Activated naive CD8-positive, alpha-beta T cell treated with anti-CD3 and anti-CD28 coated beads, Interleukin-2, amount 10 ng/mL, durations not matched to agents 7 days and 5 days (primary cell): ENCODE measurements around the gene NEURL1. TPM values are rescaled to one million over a fixed set of nuclear protein-coding genes. Genes with fewer than 3 reads are reported as not detected.

Experiments
- ATAC-seq: fragments of 150-1000 bp; cut with Tn5 transposase; one replicate; pipeline ENCODE4 v1.10.0; 2021; ENCODE audit warnings: low read depth, moderate library complexity
- POLR2A ChIA-PET: fragments of 350-600 bp; sonication (Branson Sonifier 250); formaldehyde crosslinking; loops from one replicate; lab custom pipeline; 2021; ENCODE audit warnings: antibody characterized with exemption; lab: Charles Lee
- DNase-seq: peaks from one replicate; pipeline ENCODE4 v3.0.0; 2021
- H3K27ac Mint-ChIP-seq: one replicate; pipeline ENCODE4 v1.8.0; 2022; ENCODE audit warnings: mild to moderate bottlenecking, mixed read lengths
- H3K27me3 Mint-ChIP-seq: one replicate; pipeline ENCODE4 v1.8.0; 2022; ENCODE audit warnings: mild to moderate bottlenecking, moderate library complexity, mixed read lengths
- H3K36me3 Mint-ChIP-seq: one replicate; pipeline ENCODE4 v1.8.0; 2021; ENCODE audit warnings: mild to moderate bottlenecking, mixed read lengths
- H3K4me1 Mint-ChIP-seq: one replicate; pipeline ENCODE4 v1.8.0; 2021; ENCODE audit warnings: mixed read lengths
- H3K4me3 Mint-ChIP-seq: one replicate; pipeline ENCODE4 v1.8.0; 2022; ENCODE audit warnings: mild to moderate bottlenecking, moderate library complexity, mixed read lengths
- H3K9me3 Mint-ChIP-seq: one replicate; pipeline ENCODE4 v1.8.0; 2021; ENCODE audit warnings: mixed read lengths
- total RNA-seq, 2 experiments: library from RNA; stranded (reverse); gene quantifications; one replicate each; pipeline ENCODE4 v1.2.3, GENCODE V29; 2021

Gene NEURL1
- total RNA-seq = 1 to 10 TPM; 1.6 to 2.0 TPM

GRCh38 chr10:103493362-103493915, at the start of gene NEURL1:
Gene NEURL1, plus strand, starts transcription at chr10:103493705. Its CDS starts 683 bp downstream, at chr10:103494388.
- Mint-ChIP-seq H3K4me1 (peaks cover 11% of the 10 kb centered on the region), H3K27me3 (peaks cover 55% of the 10 kb centered on the region), H3K4me3 (peak within 1 kb of the TSS; percentile 85), H3K27ac (no peak within 1 kb of the TSS), H3K9me3 (no peaks in the 10 kb centered on the region), H3K36me3 (no peaks in the 10 kb centered on the region)
- POLR2A ChIA-PET = interaction anchor here (0.6 to 1.1 kb wide), 6 partner anchors 11 to 125 kb away, joined by 3 read pairs; partner anchors contain the start of genes ATP5MK and PDCD11
- DNase-seq (peak; percentile 61), ATAC-seq (peak; percentile 23)

- Mint-ChIP-seq H3K27me3 (no peaks in the 10 kb centered on the region), H3K9me3 (no peaks in the 10 kb centered on the region), H3K27ac (peak overlapping the region; percentile 16), H3K36me3 (peaks cover 49% of the 10 kb centered on the region), H3K4me3 (no peak overlapping the region), H3K4me1 (peaks cover 25% of the 10 kb centered on the region)
- ATAC-seq (no peak), DNase-seq (no peak)
- POLR2A ChIA-PET = interaction anchor here (0.6 to 2.6 kb wide), 4 partner anchors 12 to 799 kb away, joined by 3 to 13 read pairs (median 6); no protein-coding TSS in a partner anchor
Observed at GRCh38 chr10:103444478-103444877, 49.0 kb upstream of the NEURL1 start.

- H3K27ac Mint-ChIP-seq = peak overlapping the region; percentile 22
- DNase-seq = no peak
- H3K36me3 Mint-ChIP-seq = peaks cover 50% of the 10 kb centered on the region
Observed at GRCh38 chr10:103445366-103445765, 48.1 kb upstream of the NEURL1 start.

GRCh38 chr10:103445767-103446567, 47.5 kb upstream of the NEURL1 start:
- Mint-ChIP-seq H3K27ac (peak overlapping the region; percentile 58), H3K27me3 (no peaks in the 10 kb centered on the region), H3K36me3 (peaks cover 55% of the 10 kb centered on the region), H3K4me3 (no peak overlapping the region), H3K4me1 (peaks cover 37% of the 10 kb centered on the region), H3K9me3 (no peaks in the 10 kb centered on the region)
- DNase-seq (no peak), ATAC-seq (no peak)
- POLR2A ChIA-PET = interaction anchor here (1.1 to 2.6 kb wide), 4 partner anchors 14 to 39 kb away, joined by 3 to 13 read pairs (median 5); no protein-coding TSS in a partner anchor

More at GRCh38 chr10:103445366-103445765, 48.1 kb upstream of the NEURL1 start:
- H3K9me3 Mint-ChIP-seq = no peaks in the 10 kb centered on the region
- no peaks in the 10 kb centered on the region for H3K27me3 Mint-ChIP-seq
- peaks cover 33% of the 10 kb centered on the region for H3K4me1 Mint-ChIP-seq
- POLR2A ChIA-PET = interaction anchor here (1.0 to 2.6 kb wide), 5 partner anchors 13 to 40 kb away, joined by 3 to 13 read pairs (median 4); no protein-coding TSS in a partner anchor
- H3K4me3 Mint-ChIP-seq = no peak overlapping the region
- no peak for ATAC-seq

- Mint-ChIP-seq H3K9me3 (no peaks in the 10 kb centered on the region), H3K36me3 (peaks cover 58% of the 10 kb centered on the region), H3K27me3 (no peaks in the 10 kb centered on the region), H3K27ac (peak overlapping the region; percentile 42), H3K4me1 (peaks cover 38% of the 10 kb centered on the region), H3K4me3 (peak overlapping the region; percentile 27)
- POLR2A ChIA-PET = no interaction called here
- ATAC-seq (no peak), DNase-seq (no peak)
Observed at GRCh38 chr10:103447187-103447586, 46.3 kb upstream of the NEURL1 start.

GRCh38 chr10:103448746-103449145, 44.8 kb upstream of the NEURL1 start:
- H3K9me3 Mint-ChIP-seq = no peaks in the 10 kb centered on the region
- H3K4me3 Mint-ChIP-seq = peak overlapping the region; percentile 96
- H3K4me1 Mint-ChIP-seq = peaks cover 48% of the 10 kb centered on the region
- ATAC-seq = no peak
- DNase-seq = no peak
- H3K27me3 Mint-ChIP-seq = no peaks in the 10 kb centered on the region
- H3K27ac Mint-ChIP-seq = peak overlapping the region; percentile 92
- H3K36me3 Mint-ChIP-seq = peaks cover 52% of the 10 kb centered on the region
- POLR2A ChIA-PET = interaction anchor here (0.6 to 8.8 kb wide), 2 partner anchors 17 to 22 kb away, joined by 3 to 89 read pairs; no protein-coding TSS in a partner anchor

GRCh38 chr10:103449208-103450144, 44.0 kb upstream of the NEURL1 start:
- Mint-ChIP-seq H3K4me3 (peak overlapping the region; percentile 96), H3K4me1 (peaks cover 51% of the 10 kb centered on the region), H3K27ac (peak overlapping the region; percentile 92), H3K36me3 (peaks cover 47% of the 10 kb centered on the region), H3K9me3 (no peaks in the 10 kb centered on the region), H3K27me3 (no peaks in the 10 kb centered on the region)
- ATAC-seq (no peak), DNase-seq (no peak)
- POLR2A ChIA-PET = interaction anchor here (0.6 to 8.8 kb wide), 3 partner anchors 16 to 21 kb away, joined by 3 to 89 read pairs (median 8); no protein-coding TSS in a partner anchor

- H3K27ac Mint-ChIP-seq = peak overlapping the region; percentile 89
- H3K9me3 Mint-ChIP-seq = no peaks in the 10 kb centered on the region
- ATAC-seq (no peak), DNase-seq (no peak)
- H3K4me1 Mint-ChIP-seq = peaks cover 53% of the 10 kb centered on the region
- H3K4me3 Mint-ChIP-seq = peak overlapping the region; percentile 96
- peaks cover 49% of the 10 kb centered on the region for H3K36me3 Mint-ChIP-seq
- H3K27me3 Mint-ChIP-seq = no peaks in the 10 kb centered on the region
- POLR2A ChIA-PET = interaction anchor here (1.7 to 8.8 kb wide), 5 partner anchors 11 to 26 kb away, joined by 5 to 89 read pairs (median 15); no protein-coding TSS in a partner anchor
Observed at GRCh38 chr10:103450201-103450695, 43.3 kb upstream of the NEURL1 start.

- ATAC-seq (peak; percentile 78), DNase-seq (peak; percentile 69)
- H3K4me1 Mint-ChIP-seq = peaks cover 50% of the 10 kb centered on the region
- peak overlapping the region; percentile 96 for H3K4me3 Mint-ChIP-seq
- H3K27ac Mint-ChIP-seq = peak overlapping the region; percentile 89
- H3K36me3 Mint-ChIP-seq = peaks cover 46% of the 10 kb centered on the region
- no peaks in the 10 kb centered on the region for H3K9me3 Mint-ChIP-seq
- POLR2A ChIA-PET = interaction anchor here (0.7 to 8.8 kb wide), 11 partner anchors 9 to 258 kb away, joined by 3 to 89 read pairs (median 6); partner anchors contain the start of genes CALHM3, NT5C2 and TAF5
- no peaks in the 10 kb centered on the region for H3K27me3 Mint-ChIP-seq
Observed at GRCh38 chr10:103451091-103451813, 42.3 kb upstream of the NEURL1 start.

GRCh38 chr10:103451831-103452505, 41.5 kb upstream of the NEURL1 start, which contains the start of gene CALHM2:
Gene CALHM2, minus strand, starts transcription at chr10:103452370. Its CDS starts 2,429 bp downstream, at chr10:103449941.
- H3K36me3 Mint-ChIP-seq = peaks cover 40% of the 10 kb centered on the region

More at GRCh38 chr10:103451831-103452505, 41.5 kb upstream of the NEURL1 start, which contains the start of gene CALHM2:
- POLR2A ChIA-PET = interaction anchor here (0.6 to 8.8 kb wide), 15 partner anchors 9 to 259 kb away, joined by 3 to 89 read pairs (median 5); partner anchors contain the start of genes ATP5MK, CALHM3, NT5C2 and PDCD11
- Mint-ChIP-seq H3K27me3 (no peaks in the 10 kb centered on the region), H3K9me3 (no peaks in the 10 kb centered on the region), H3K4me1 (peaks cover 49% of the 10 kb centered on the region), H3K4me3 (peak within 1 kb of the TSS; percentile 96), H3K27ac (peak within 1 kb of the TSS; percentile 89)
- ATAC-seq = peak; percentile 78
- DNase-seq = peak; percentile 75
